COR-L47 (cell line): Measurements from ENCODE around the gene IER3IP1.
"Not testable (repeated sequence)": the region's sequence is repeated elsewhere in the genome, so short reads cannot be mapped to it uniquely, and the experiment has no call there.

Experiments
- DNase-seq: peaks from one replicate; lab custom pipeline; 2025; lab: John Stamatoyannopoulos, UW

Gene IER3IP1

GRCh38 chr18:47175898-47176575 lies at the start of gene IER3IP1:
TSS of gene IER3IP1 (minus strand) at chr18:47176364. CDS start at chr18:47176277, 87 bp downstream.
- peak; percentile 93 for DNase-seq

GRCh38 chr18:47215554-47216138 lies 39.5 kb upstream of the IER3IP1 start:
- DNase-seq: peak; percentile 81

DNA sequence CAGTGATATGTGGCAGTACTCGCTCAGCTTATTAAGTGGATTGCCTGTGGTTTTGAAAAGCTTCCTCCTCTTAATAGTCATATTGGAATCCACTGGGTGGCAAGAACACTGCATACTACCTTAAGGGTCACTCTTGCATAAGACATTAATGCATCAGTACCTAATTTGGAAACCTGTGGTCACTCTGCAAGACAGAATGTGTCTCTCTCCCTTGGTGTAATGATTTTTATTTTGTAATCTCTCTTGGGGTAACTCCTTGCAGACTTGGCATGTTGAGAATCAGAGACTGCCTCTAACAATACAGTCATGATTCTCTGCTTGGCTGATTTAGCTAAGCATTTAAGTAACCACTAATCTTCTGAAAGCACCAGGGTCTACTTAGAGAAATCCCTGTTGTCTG lies 33.0 kb upstream of the IER3IP1 start:
- DNase-seq: no peak

GRCh38 chr18:47206945-47207637 lies 30.9 kb upstream of the IER3IP1 start:
- DNase-seq: no peak

- peak; percentile 57 for DNase-seq
Observed at GRCh38 chr18:47204908-47205522, 28.9 kb upstream of the IER3IP1 start.

DNA sequence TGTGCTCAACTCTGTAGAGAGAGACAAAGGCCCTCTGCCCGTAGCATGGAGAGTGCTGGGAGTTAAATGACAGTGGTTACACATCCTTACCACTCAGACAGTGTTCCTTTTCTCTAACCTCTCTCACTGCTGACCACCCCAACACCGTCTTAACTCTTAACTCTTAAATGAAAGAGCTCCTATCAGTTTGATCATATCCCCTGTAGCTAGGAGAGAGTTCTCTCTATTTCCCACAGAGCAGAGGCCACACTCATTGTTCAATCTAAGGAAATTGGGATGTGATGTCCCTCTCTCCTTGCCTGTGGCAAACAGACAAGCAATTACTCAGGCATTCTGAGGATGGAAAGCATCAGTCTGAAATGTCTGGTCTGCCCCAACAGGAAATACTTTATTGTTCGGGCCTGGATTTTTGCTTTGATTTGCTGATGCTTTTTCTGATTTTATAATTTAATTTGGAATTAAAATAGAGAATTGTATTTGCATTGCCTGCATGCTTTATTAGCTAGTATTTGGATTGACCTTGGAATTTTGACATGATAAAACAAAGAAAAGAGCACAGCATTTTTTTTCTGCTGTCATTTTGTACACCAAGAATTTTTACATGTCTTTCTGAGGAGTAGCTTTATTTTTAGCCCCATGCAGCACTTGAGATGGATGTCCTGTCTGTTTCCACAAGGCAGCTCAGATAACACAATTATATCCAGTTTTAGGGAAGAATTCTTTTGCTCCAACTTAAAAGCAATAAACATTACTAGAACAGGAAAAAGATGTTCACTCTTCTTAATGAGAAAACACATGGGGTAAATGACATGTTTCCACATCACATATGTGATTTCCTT lies 27.7 kb upstream of the IER3IP1 start:
- DNase-seq: no peak

DNA sequence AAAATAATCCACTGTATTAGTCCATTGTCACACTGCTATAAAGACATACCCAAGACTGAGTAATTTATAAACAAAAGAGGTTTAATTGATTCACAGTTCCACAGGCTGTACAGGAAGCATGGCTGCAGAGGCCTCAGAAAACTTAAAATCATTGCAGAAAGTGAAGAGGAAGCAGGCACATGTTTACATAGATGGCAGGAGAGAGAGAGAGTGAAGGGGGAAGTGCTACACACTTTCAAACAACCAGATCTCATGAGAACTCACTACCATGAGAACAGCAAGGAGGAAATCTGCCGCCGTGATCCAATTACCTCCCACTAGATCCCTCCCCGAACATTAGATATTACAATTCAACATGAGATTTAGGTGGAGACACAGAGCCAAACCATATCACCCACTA lies 19.8 kb upstream of the IER3IP1 start:
- DNase-seq: not testable (repeated sequence)

- DNase-seq: no peak
Observed at GRCh38 chr18:47191961-47192360, 15.8 kb upstream of the IER3IP1 start.

GRCh38 chr18:47187721-47188120 lies 11.6 kb upstream of the IER3IP1 start:
- no peak for DNase-seq

- DNase-seq: peak; percentile 30
Observed at GRCh38 chr18:47184419-47185050, 8.4 kb upstream of the IER3IP1 start.

DNA sequence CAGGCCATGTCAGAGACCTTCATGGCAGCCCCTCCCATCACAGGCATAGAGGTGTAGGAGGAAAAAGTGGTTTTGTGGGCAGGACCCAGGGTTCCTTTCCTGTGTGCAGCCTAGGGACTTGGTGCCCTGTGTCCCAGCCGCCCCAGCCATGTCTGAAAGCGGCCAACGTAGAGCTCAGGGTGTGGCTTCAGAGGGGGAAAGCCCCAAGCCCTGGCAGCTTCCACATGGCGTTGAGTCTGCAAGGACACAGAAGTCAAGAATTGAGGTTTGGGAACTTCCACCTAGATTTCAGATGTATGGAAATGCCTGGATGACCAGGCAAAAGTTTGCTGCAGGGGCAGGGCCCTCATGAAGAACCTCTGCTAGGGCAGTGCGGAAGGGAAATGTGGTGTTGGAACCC lies 6.0 kb upstream of the IER3IP1 start:
- DNase-seq: not testable (repeated sequence)

DNA sequence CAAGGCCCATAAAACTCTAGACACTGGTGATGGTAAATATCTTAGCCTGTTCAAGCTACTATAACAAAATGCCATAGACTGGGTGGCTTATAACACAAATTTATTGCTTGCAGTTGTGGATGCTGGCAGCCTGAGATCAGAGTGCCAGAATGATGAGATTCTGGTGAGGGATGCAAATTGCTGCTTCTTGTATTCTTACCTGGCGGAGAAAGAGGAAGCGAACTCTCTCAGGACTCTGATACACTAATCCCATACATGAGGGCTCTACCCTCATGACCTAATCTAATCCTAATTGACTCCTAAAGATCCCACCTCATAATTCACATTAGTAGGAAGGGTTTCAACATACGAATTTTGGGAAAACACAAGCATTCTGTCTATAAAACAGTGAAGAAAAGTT lies 4.6 kb upstream of the IER3IP1 start:
- no peak for DNase-seq

GRCh38 chr18:47179520-47179919 lies 3.4 kb upstream of the IER3IP1 start:
- DNase-seq: peak; percentile 51

- DNase-seq: no peak
Observed at GRCh38 chr18:47175283-47175897, 774 bp downstream of the IER3IP1 start.

DNA sequence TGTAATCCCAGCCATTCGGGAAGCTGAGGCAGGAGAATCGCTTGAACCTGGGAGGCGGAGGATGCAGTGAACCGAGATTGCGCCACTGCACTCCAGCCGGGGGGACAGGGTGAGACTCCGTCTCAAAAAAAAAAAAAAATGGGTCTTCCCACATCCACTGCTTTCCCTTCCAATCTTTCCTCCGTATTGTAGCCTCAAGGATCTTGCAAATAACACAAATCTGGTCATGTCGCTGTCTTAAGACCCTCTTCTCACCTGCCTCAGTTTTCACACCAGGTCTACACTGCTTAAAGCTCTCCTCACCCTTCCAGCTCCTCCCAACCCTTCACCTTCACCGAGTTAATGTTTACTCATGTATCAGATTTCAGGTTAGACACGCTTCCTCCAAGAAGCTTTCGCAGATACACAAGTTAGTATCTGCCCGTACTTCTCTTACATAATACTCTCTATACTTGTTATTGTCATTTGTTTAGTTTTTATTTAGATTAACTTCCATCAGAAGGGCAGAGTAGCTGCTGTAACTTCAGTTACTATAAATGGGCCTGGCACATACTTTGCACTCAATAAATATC lies 1.5 kb downstream of the IER3IP1 start:
- no peak for DNase-seq

- no peak for DNase-seq
Observed at GRCh38 chr18:47172476-47172875, 3.7 kb downstream of the IER3IP1 start.

- DNase-seq: no peak
Observed at GRCh38 chr18:47168913-47169312, 7.3 kb downstream of the IER3IP1 start.

GRCh38 chr18:47168509-47168908 lies 7.7 kb downstream of the IER3IP1 start:
- DNase-seq: no peak

DNA sequence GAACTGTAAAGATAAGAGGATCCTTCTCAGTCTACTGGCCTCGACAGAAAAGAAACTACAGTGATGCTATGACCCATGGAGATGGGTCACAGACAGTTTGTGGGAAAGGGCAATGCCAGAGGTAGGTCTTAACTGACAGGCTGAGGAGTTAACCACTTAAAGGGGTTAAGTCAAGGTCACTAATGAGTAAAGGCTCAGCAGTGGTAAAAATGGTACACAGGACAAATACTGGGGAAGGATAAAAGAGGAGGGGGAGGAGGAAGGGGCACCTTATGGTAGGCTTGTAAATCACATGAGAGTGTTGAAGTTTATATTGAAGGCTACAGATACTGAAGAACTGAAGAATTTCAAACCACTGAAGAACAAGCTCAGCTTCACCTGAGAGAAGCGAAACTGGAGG lies 9.9 kb downstream of the IER3IP1 start:
- DNase-seq: no peak

DNA sequence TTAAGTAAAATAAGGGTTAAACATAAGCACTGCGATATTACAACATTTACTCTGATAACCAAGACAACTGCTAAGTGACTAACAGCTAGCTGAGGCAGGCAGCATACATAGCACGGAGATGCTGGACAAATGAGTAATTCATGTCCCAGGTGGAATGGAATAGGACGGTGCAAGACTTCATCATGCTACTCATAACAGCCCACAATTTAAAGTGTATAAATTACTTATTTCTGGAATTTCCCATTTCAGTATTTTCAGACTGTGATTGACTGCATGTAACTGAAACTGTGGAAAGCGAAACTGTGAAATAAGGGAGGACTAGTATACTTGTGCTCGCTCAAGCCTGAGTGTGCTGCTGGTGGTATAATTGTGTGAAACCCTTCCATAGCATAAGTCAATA lies 12.9 kb downstream of the IER3IP1 start:
- no peak for DNase-seq

GRCh38 chr18:47160256-47160655 lies 15.9 kb downstream of the IER3IP1 start:
- no peak for DNase-seq
